ENCODE data around the gene SPAG4.

- no peak for TF ChIP-seq CTCF (optimal IDR thresholded peaks at IDR 0.05 in 1 of 3, IDR thresholded peaks at IDR 0.05 in 1 of 3, conservative IDR thresholded peaks at IDR 0.05 in 1 of 3; ENCODE audit: extremely low read depth in 1 of 3, insufficient read depth in 2 of 3, low read length in 3 of 3)
- TF ChIP-seq EZH2 (IDR thresholded peaks at IDR 0.05; ENCODE audit: low read length): no peak
Observed at GRCh38 chr20:35578469-35578868, 37.2 kb upstream of the SPAG4 start.
